Erythroblast (primary cell): Measurements from ENCODE around the gene KRTAP5-1.

ENCODE experiments used
- DNase-seq, 2 experiments: peaks; one replicate each; lab custom pipeline; 2025; lab: John Stamatoyannopoulos, UW
- GATA1 ChIP-seq: IDR thresholded peaks from 2 replicates; pipeline ENCODE4 v1.6.1; 2011; ENCODE audit warnings: low read depth, mild to moderate bottlenecking, control low read depth, low read length, moderate library complexity
- POLR2A ChIP-seq: IDR thresholded peaks from 2 replicates; pipeline ENCODE4 v1.6.1; 2011; ENCODE audit warnings: mild to moderate bottlenecking, low read length

KRTAP5-1 gene

DNA sequence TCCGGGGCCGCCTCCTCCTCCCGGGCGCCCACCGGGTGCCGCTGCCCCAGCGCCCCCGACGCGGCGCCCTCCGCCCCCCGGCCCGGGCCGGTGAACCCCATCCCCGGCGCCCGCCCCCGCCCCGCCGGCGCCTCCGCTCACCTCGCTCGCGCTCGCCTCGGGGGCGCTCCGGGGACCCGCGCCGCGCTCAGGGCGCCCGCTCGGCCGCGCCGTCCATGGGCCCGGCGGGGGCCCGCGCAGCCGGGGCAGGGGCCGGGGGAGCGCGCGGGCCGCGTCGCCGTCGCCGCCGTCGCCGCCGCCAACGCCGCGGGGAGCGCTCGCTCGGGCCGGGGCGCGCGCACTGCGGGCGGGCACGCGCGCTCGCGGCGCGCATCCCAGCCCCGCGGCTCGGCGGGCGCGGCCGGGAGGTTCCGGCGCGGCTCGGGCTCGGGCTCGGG is 13.3 kb downstream of the KRTAP5-1 start:
- TF ChIP-seq POLR2A = no peak
- TF ChIP-seq GATA1 = no peak
- no peak for DNase-seq

DNA sequence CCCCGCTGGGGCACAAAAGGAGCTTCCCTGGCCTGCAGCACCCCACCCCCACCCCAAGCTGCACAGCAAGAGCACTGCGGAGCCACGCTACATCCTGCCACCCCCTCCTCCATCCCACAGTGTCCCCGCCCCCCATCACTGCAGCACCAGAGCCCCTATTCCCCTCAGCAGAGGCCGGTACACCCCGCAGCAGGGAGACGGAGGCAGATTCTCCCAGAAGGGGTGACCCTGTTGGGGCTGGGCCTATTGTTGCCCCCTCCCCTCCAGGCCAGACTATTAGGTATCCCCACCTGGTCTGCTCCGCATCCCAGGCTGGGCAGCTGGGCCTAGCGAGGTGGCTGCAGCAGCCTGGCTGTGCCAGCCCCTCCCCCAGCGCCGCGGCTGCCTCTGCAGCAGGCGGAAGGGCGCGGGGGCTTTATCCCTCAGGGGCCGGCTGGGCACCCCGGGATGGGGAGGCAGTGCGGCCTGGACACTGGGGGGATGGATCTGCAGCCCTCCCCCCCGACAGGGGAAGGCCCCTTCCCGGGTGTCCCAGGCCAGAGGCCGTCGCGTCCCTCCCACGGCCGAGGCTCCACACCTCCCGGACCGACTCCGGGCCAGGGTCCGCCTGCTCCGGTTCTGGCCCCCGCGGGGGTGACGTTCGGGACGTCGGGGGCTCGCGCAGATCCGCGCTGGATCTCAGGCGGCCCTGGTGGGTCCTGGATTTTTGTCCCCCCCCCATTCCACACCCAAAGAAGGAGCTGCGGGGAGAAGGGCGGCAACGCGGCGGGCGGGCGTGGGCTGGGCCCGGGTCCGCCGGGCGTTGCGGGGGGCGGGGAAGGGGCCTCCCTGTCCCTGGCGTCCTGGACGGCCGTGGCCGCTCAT is 14.0 kb downstream of the KRTAP5-1 start:
- peak in 1 of 2 experiments; percentile 40 for DNase-seq
- TF ChIP-seq GATA1 = no peak

DNA sequence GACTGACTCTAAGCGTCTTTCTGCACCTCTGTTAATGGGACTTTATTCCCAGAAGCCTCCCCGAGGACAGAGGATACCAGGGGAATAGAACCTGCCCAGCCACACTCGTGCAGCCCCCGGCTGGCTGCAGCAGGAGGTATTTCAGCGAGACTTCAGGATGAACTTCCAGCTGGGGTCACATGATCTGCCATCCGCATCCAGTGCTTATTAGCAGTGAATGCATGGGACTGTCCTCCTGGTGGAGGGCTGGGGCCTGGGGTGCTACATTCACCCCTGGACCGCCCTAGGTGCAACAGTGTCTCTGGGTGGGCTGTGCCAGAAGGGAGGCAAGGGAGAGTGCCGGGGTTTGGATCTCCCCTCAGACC is 14.6 kb downstream of the KRTAP5-1 start:
- no peak for TF ChIP-seq GATA1
- TF ChIP-seq POLR2A = no peak
- DNase-seq = no peak

DNA sequence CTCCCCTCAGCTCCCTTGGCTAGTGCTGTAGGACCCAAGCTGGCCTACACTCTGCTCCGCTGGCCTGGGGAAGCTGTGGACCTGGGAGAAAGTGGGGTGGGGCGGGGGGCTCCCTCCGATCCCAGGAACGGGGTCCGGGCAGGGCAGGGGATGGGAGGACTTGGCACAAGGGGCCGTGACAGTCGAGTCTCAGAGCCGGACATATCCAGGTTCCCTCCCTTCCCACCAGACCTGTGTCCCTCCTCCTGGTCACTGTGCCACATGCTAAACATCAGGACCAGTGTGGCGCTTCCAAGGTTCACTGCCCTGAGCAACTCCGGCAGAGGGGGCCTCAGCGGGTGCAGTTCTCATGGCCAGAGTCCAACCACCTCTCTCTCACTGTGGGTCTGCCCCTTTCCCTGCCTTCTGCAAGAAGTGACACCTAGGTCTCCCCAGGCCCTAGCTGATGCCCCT is 15.1 kb downstream of the KRTAP5-1 start:
- DNase-seq = no peak
- TF ChIP-seq POLR2A = no peak
- TF ChIP-seq GATA1 = no peak

DNA sequence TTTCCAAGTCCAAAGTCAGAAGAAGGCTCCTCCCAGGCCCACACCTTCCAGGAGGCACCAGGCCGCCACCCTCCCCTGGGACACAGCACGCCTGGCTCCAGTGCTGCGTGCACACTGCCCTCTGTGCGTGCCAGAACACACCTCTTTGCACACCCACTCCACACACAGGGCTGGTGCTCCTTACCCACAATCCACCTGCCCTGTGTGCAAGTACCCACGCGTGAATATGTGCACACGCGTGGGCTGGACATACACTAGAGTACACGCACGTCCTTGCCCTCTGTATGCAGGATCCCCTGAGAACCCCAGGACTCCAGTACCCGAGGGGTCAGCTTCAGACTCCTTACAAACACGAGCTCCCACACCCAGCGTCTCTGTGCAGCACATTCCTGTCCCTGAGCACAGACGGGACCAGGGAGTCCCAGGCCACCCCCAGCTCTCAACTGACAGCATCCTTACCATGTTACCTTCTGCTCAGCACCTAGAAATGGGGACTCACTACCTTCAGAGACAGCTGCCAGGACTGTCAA is 15.8 kb downstream of the KRTAP5-1 start:
- no peak for DNase-seq
- no peak for TF ChIP-seq POLR2A
- no peak for TF ChIP-seq GATA1

DNA sequence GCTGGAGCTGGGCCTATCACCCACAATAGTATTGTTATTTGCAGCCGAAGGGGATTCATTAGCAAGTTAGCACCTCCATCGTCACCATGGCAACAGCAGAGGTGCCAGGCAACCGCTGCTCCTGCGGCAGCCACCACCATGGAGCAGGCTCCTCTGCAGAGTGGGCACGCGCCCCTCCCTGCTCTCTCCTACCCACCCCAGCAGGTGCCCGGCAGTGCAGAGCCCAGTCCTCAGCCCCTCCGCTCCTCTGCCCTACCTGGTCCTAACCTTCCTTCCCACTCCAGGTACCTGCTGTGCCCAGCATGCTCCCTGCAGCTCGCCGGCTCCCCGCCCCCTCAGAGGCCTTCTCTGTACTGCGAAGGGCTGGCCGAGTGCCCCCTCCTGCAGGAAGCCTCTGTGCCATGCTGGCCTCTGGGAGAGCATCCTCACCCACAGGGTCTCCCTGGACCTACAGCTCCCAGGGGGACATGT is 16.6 kb downstream of the KRTAP5-1 start:
- DNase-seq = no peak
- TF ChIP-seq GATA1 (no peak), POLR2A (no peak)

DNA sequence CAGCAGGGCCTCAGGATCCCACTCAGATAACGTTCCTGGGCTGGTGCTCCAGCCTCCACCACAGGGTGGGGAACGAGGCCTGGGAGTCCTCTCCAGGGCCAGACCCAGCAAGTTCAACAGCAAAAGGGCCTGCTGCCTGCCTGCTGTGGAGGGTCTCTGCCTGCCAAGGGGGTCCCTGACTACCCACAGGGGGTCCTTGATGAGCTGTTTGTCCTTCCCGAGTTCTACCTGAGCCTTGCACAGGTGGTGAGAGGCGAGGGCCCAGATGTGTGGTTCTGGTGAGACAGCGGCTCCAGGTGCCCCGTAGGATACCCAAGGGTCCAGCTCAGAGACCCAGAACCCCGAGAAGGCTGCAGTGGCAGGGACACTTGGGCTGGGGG is 17.4 kb downstream of the KRTAP5-1 start:
- TF ChIP-seq POLR2A (no peak), GATA1 (no peak)
- no peak for DNase-seq

DNA sequence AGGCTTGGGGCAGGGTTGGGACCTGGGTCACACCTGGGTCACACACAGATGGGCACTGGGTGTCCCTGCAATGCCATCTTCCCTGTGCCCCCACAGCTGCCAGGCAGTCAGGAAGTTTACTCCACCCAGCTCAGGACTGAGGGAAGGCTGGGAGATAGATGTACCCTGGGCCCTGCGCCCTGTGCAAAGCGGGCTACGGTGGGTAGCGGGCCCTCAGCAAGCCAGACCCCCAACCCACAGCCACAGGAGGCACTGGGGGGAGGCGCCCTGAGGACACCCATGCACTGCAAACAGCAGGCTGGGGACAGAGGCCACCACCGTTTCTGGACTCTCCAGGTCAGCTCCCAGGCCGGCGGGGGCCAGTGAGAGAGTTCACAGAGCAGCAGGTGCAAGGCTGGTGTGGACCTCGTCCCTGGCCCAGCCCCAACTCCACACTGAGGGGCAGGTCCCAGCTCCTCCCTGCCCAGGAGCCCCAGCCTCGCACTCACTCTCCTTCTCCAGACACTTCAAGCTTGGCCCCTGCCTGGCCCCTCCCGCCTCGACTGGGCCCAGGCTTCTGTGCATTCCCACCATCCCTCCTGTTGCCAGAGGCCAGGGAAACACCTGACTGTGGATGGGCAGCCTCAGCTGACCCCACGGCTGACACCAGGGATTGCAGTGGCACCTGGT is 17.9 kb downstream of the KRTAP5-1 start:
- TF ChIP-seq POLR2A (no peak), GATA1 (no peak)
- no peak for DNase-seq

DNA sequence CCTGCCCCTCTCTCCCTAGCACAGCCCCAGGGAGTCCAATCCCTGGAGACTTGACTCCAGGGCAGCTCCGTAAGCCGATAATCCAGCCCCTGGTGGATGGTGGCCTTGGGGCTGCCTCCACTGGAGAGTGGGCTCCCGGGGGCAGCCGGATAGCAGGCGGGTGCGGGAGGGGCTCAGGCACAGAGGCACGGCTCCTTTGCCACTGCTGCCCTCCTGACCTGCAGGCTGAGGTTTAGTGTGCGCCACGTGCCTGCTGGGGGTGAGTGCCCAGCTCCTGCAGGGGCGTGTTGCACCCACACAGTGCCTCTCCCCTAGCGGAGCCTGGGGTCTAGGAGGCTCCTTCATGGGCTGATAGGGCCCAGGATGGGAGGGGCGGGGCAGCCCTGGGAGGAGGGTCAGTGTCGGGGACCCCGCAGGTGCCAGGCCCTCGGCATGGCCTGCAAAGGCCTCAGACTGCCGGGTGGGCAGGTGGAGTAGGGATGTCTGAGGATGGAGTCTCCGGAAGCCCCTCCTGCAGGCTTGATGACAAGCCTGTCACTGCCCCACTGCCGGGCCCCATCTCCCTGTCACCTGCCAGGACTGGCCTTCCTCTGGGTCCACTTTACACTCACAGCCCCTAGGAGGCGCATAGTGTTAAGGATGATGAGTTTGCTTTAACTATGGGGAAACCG is 18.6 kb downstream of the KRTAP5-1 start:
- no peak for TF ChIP-seq POLR2A
- TF ChIP-seq GATA1 = no peak
- DNase-seq = no peak

DNA sequence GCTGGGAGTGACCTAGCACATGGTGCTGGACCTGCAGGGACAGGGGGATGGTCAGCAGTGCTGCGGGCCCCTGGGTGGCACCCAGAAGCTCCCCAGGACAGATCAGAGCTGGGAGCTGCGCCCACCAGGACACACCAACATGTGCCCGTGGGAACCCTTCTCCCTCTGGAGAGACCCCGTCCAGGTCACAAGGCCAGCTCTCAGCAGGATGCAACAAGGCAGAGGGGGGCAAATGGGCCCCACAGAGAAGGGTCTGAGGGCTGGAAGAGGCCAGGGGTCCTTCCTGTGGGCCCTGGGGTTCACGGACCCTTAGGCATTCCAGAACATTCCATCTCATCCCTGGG is 19.2 kb downstream of the KRTAP5-1 start:
- no peak for TF ChIP-seq GATA1
- no peak for TF ChIP-seq POLR2A
- no peak for DNase-seq

DNA sequence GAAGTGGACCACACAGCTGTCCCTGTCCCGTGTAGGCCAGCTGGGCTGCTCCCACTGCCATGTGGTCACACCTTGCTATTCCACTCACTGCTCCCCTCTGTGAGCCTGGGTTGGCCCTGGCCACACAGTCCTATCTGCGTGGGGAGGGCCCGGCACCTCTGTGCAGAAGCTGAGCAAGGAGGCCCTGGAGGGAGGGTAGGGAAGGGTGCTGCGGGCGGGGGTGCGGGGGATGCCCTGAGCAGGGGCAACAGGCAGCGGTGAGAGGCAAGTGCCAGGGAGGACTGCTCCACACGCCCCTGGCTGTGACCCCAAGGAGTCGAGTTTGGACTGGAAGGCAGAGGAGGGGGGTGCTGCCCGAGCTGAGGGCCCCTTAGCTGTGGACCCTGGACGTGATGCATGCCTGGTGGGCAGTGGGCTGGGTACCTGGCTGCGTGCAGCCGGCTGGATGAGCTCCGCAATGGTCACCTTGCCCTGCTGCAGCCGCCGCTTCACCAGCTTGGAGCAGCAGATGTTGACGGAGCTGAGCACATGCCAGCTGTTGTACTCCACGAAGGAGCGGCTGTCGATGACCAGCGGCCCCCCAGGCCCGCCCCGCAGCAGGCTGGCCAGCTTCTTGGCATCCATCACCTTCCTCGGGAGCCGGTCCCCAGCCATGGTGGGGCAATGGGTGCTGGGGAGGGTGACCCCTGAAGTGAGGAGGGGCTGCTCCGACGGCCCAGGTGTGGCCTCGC is 19.7 kb downstream of the KRTAP5-1 start:
- no peak for DNase-seq
- TF ChIP-seq GATA1 = no peak
- no peak for TF ChIP-seq POLR2A

DNA sequence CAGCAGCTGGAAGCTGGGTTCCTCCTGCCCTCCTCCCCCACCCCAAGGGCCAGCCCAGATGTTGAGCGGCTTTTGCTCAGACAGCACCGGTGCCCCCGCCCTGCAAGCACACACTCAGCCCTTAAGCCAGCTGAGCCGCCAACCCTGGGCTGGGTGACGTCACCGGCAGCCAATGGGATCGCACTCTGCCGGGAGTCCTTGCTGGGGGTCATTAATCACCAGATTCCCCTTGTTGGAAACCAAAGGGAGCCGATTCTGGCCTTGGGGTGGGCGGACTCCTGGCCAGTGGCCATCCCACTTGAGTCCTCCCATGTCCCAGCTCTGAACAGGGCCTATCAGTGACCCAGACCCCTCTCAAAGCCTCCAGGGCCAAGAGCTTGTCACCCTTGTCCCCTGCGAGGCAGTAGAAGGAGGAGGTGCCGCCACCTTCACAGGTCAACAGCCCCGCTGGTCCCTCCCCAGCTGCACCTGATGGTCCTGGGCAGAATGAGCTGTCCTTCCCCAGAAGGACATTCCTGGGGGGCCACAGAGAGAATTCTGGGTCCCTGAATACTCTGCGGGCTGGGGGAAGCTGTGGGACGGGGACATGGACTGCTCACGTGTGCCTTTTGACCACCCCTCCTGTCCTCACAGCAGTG is 20.4 kb downstream of the KRTAP5-1 start:
- TF ChIP-seq POLR2A = no peak
- TF ChIP-seq GATA1 = no peak
- peak in 1 of 2 experiments; percentile 58 for DNase-seq
